Skeletal muscle satellite cell (primary cell): ENCODE data around the gene TXNRD2.

Source experiments
- H3K27me3 ChIP-seq: 2 replicates; pipeline ENCODE4 v1.7.0; 2013; ENCODE audit warnings: low read length; ENCODE audit not compliant: control insufficient read depth, insufficient read depth
- H3K36me3 ChIP-seq: 2 replicates; pipeline ENCODE4 v1.7.0; 2013; ENCODE audit warnings: mild to moderate bottlenecking, control low read depth, low read length; ENCODE audit not compliant: insufficient read depth
- H3K4me1 ChIP-seq: 2 replicates; pipeline ENCODE4 v1.7.0; 2013; ENCODE audit warnings: low read length; ENCODE audit not compliant: control insufficient read depth, insufficient read depth
- H3K4me2 ChIP-seq: 2 replicates; pipeline ENCODE4 v1.7.0; 2013; ENCODE audit warnings: mild to moderate bottlenecking, low read length
- H3K4me3 ChIP-seq: 2 replicates; pipeline ENCODE4 v1.7.0; 2013; ENCODE audit warnings: low read length
- H3K9ac ChIP-seq: 2 replicates; pipeline ENCODE4 v1.7.0; 2013; ENCODE audit warnings: mild to moderate bottlenecking, low read depth, low read length, moderate library complexity
- H3K9me3 ChIP-seq: replicated peaks from 2 replicates; pipeline ENCODE4 v1.7.0; 2013; ENCODE audit warnings: mild to moderate bottlenecking, control low read depth, low read length

TXNRD2 gene

DNA sequence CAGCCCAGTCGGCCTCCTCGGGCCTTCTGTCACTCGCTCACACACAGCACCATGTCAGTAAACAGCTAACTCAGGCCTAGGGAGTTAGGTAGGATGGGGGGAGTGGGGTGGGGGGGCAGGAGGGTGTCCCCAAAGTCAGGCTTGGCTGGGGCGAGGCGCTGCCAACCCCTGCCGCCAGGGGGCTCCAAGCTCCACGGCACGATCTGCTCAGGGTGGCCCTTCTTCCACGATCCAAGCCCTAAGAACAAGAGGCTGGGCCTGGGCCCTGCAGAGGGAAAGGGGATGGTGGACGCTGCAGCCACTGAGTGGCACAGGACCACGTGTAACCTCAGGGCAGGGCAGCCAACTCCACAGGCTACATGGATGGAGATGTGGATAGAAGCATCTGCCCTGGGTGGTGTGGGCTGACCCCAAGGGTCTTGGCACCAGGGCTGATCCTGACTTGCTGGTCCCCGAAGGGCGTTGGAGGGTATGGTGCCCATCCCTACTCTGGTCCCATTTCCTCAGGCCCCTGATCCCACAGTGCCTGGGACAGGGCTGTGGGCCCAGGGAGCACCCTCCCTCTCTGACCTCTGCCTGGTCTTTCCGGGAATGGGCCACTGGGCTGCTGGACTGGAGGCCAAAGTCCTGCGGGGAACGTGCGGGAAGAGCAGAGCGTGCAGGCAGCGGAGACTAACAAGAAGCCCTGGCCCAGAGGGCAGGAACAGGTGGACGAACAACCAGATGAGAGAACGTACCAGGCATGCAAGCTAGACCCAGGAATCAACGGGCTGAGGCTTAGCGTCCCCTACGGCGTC is 29.1 kb upstream of the TXNRD2 start:
- no peaks in the 10 kb centered on the region for H3K27me3 ChIP-seq
- no peak overlapping the region for H3K9ac ChIP-seq
- H3K4me3 ChIP-seq = no peak overlapping the region
- no peak overlapping the region for H3K4me2 ChIP-seq
- H3K4me1 ChIP-seq = no peaks in the 10 kb centered on the region
- peaks cover 30% of the 10 kb centered on the region for H3K36me3 ChIP-seq
- H3K9me3 ChIP-seq = no peaks in the 10 kb centered on the region

DNA sequence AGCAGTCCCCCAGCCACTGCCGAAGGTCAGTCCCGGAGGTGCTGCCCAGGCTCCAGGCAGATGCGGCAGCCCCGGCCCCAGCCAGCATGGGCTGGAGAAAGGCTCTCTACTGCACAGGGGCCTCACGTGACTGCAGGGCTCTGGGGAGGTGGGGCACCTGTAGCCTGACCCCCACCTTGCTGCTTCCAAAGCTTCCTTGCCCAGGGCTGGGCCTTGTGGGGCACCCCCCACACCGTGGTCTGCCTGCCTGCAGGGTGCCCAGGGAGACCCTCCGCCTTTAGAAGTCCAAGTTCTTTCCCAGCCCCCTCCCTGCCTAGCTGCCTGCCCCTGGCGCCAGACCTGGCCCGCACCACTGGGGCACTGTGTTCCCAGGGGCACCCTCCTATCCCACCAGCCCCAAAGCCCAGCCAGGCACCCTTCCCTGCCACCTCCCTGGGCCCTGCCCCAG is 28.4 kb upstream of the TXNRD2 start:
- H3K4me3 ChIP-seq = no peak overlapping the region
- no peak overlapping the region for H3K4me2 ChIP-seq
- no peaks in the 10 kb centered on the region for H3K4me1 ChIP-seq
- H3K9ac ChIP-seq = no peak overlapping the region
- no peaks in the 10 kb centered on the region for H3K9me3 ChIP-seq
- H3K27me3 ChIP-seq = no peaks in the 10 kb centered on the region
- peaks cover 30% of the 10 kb centered on the region for H3K36me3 ChIP-seq

DNA sequence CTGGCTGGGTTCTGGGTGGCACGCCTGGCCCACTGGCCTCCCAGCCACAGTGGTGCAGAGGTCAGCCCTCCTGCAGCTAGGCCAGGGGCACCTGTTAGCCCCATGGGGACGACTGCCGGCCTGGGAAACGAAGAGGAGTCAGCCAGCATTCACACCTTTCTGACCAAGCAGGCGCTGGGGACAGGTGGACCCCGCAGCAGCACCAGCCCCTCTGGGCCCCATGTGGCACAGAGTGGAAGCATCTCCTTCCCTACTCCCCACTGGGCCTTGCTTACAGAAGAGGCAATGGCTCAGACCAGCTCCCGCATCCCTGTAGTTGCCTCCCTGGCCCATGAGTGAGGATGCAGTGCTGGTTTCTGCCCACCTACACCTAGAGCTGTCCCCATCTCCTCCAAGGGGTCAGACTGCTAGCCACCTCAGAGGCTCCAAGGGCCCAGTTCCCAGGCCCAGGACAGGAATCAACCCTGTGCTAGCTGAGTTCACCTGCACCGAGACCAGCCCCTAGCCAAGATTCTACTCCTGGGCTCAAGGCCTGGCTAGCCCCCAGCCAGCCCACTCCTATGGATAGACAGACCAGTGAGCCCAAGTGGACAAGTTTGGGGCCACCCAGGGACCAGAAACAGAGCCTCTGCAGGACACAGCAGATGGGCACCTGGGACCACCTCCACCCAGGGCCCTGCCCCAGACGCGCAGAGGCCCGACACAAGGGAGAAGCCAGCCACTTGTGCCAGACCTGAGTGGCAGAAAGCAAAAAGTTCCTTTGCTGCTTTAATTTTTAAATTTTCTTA is 27.7 kb upstream of the TXNRD2 start:
- no peaks in the 10 kb centered on the region for H3K4me1 ChIP-seq
- H3K36me3 ChIP-seq = peaks cover 36% of the 10 kb centered on the region
- H3K4me3 ChIP-seq = no peak overlapping the region
- H3K9me3 ChIP-seq = no peaks in the 10 kb centered on the region
- H3K4me2 ChIP-seq = no peak overlapping the region
- H3K27me3 ChIP-seq = no peaks in the 10 kb centered on the region
- no peak overlapping the region for H3K9ac ChIP-seq

DNA sequence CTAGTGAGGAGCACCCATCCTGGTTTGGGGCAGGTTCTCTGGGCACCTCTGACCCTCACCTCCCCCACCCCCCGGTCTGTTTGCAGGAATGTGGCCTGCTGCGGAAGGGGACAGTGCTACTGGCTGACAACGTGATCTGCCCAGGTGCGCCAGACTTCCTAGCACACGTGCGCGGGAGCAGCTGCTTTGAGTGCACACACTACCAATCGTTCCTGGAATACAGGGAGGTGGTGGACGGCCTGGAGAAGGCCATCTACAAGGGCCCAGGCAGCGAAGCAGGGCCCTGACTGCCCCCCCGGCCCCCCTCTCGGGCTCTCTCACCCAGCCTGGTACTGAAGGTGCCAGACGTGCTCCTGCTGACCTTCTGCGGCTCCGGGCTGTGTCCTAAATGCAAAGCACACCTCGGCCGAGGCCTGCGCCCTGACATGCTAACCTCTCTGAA is 26.9 kb upstream of the TXNRD2 start:
- no peak overlapping the region for H3K4me3 ChIP-seq
- H3K4me2 ChIP-seq = no peak overlapping the region
- peaks cover 3% of the 10 kb centered on the region for H3K4me1 ChIP-seq
- no peaks in the 10 kb centered on the region for H3K27me3 ChIP-seq
- H3K9ac ChIP-seq = no peak overlapping the region
- H3K9me3 ChIP-seq = no peaks in the 10 kb centered on the region
- peaks cover 45% of the 10 kb centered on the region for H3K36me3 ChIP-seq

DNA sequence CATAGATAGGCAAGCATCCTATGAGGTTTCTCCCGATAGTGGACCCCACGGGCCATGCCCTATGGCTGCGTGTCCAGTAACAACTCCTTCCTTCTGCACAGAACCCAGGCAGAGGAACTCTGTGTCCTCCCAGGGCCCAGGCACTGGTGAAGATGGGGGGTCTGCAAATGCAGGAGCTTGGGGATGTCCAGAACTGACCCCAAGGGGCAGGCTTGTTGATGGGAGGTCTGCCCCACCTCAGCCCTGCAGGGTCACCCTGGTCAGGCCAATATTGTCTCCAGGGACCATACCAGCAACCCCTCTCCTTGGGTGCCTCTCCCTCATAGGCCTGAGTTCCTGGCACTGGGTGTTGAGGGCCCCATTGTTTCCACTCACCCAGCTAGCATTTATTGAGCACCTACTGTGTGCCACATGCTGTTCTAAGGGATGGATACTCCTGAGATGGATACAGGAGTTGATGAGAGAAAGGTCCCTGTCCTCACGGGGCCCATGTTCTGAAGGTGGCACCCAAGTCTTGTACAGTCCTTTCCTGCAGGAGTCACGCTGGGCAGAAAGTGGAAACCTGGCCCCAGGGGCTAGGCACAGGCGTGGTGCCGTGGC is 26.3 kb upstream of the TXNRD2 start:
- no peak overlapping the region for H3K4me2 ChIP-seq
- H3K27me3 ChIP-seq = no peaks in the 10 kb centered on the region
- H3K9me3 ChIP-seq = no peaks in the 10 kb centered on the region
- H3K4me3 ChIP-seq = no peak overlapping the region
- peaks cover 47% of the 10 kb centered on the region for H3K36me3 ChIP-seq
- peaks cover 8% of the 10 kb centered on the region for H3K4me1 ChIP-seq
- no peak overlapping the region for H3K9ac ChIP-seq

DNA sequence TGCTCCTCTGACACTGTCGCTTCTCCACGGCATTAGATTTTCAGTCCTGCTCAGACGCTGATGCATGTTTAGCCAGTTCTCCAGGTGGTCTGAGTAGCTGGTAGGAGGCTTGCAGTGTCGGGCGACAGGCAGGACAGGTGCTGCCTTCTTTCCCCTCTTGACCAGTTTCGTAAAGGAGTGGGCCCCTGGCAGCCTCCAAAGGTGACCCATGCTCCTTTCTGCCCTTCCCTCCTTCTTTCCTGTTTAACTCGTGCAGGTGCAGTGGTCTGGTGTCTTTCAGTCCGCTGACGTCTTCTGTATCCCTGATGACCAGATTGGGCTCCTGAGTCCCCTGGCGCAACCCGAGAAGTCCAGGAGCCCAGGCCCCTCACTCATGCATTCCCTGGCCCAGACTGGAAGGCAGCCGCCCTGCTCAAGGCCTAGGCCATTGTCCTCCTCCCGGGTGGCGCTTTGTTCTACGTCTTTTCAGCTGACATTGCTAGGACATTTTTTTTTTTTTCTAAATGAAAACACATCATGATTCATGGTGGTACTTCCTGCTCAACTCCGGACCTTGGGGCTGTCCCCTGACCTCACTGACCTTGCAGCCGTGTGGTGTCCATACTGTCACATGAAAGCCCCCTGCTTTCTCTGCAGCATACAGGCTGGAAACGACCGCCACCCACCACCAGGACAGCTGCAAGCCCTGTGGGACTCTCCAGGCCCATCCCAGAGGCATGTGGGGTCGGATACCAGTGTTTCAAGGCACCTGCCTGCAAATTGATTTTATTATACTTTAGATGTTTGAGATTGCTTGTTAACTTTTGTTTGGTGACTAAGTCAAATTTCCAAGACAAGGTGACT is 25.5 kb upstream of the TXNRD2 start:
- H3K4me3 ChIP-seq = no peak overlapping the region
- no peaks in the 10 kb centered on the region for H3K9me3 ChIP-seq
- H3K36me3 ChIP-seq = peaks cover 47% of the 10 kb centered on the region
- H3K4me2 ChIP-seq = no peak overlapping the region
- peaks cover 16% of the 10 kb centered on the region for H3K4me1 ChIP-seq
- no peaks in the 10 kb centered on the region for H3K27me3 ChIP-seq
- no peak overlapping the region for H3K9ac ChIP-seq

DNA sequence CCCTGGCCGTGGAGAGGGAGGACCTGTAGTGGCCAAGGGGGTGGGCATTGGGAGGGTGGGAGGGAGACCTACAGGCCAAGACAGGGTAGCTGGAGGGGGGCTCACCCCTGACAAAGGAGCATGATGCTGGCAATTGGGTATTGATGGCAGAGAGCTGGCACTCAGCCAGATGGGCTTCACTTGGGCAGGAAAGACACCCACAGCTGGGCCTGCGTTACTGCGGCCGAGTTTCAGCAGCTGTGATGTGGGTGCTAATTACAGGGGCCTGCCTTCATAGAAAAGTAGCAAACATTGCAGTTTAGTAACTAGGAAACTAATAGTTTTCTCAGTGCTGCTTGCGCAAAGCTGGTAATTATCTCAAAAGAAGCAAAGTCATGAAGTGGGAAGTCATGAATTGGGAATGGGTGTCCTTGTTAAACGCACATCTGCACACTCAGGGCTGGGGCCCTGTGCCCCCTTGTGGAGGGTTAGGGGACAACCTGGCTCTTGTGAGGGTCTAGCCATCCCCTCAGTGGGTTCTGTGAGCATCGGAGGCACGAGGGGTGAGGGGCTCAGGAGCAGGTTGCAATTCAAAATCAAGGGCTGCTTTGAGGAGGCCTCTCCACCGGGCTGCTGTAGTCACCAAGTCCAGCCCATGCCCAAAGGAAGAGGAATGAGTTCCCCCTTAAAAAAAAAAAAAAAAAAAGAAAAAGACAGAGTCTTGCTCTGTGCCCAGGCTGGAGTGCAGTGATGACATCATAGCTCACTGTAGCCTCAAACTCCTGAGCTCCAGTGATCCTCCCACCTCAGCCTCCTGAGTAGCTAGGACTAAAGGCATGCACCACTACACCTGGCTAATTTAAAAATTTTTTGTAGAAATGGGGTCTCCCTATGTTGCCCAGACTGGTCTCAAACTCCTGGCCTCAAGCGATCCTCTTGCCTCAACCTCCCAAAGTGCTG is 24.4 kb upstream of the TXNRD2 start:
- H3K4me1 ChIP-seq = peaks cover 20% of the 10 kb centered on the region
- no peak overlapping the region for H3K9ac ChIP-seq
- no peaks in the 10 kb centered on the region for H3K9me3 ChIP-seq
- H3K4me3 ChIP-seq = no peak overlapping the region
- H3K36me3 ChIP-seq = peaks cover 47% of the 10 kb centered on the region
- H3K4me2 ChIP-seq = no peak overlapping the region
- H3K27me3 ChIP-seq = no peaks in the 10 kb centered on the region

DNA sequence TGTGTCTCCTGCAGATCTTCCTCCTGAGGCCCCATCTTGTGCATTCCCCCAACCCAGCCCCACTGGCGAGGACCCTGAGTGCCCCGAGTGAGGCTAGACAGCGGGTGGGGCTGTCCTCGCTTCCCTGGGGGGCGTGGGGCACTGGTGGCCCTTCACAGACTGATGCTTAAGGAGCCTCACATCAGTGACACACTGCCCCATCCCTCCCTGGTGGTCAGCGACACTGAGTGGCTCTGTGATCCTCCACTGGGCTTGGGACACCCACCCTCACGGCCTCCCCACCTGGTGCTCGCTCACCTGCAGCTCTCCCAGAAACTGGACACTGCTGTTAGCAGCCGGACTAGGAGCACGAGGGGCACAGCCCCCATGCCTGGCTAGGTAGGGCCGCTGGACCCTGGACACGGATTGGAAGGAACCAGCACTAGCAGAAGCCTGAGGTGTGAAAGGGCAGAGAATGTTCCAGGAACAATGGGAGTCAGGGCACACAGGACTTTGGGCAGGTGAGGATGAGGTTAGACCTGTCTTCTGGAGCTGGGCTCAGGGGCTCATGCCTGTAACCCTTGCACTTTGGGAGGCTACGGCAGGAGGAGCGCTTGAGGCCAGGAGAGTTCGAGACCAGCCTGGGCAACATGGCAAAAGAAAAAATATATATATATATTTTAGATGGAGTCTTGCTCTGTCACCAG is 23.2 kb upstream of the TXNRD2 start:
- Histone ChIP-seq H3K27me3 (no peaks in the 10 kb centered on the region), H3K4me2 (no peak overlapping the region), H3K4me1 (peaks cover 20% of the 10 kb centered on the region), H3K4me3 (no peak overlapping the region), H3K9ac (no peak overlapping the region), H3K9me3 (no peaks in the 10 kb centered on the region), H3K36me3 (peaks cover 48% of the 10 kb centered on the region)

DNA sequence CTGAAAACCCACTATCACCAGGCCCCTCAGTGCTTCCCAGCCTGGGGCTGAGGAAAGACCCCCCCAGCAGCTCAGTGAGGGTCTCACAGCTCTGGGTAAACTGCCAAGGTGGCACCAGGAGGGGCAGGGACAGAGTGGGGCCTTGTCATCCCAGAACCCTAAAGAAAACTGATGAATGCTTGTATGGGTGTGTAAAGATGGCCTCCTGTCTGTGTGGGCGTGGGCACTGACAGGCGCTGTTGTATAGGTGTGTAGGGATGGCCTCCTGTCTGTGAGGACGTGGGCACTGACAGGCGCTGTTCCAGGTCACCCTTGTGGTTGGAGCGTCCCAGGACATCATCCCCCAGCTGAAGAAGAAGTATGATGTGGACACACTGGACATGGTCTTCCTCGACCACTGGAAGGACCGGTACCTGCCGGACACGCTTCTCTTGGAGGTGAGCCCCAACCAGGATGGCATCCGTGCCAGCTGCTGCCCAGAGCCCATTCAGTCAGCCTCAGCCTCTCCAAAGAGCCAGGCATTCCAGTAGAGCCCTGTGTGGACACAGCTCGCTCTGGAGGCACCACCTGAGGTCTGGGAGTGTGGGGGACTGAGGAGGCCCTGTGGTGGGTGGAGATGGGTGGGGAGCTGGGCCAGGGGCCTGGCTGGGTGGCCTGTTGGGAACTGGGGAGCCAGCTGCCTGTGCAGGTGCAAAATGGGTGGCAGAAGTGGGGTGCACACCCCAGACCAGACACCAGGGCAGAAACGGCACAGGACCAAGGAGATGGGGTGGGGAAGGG is 22.4 kb upstream of the TXNRD2 start:
- Histone ChIP-seq H3K27me3 (no peaks in the 10 kb centered on the region), H3K4me2 (no peak overlapping the region), H3K4me1 (peaks cover 22% of the 10 kb centered on the region), H3K9ac (no peak overlapping the region), H3K4me3 (no peak overlapping the region), H3K36me3 (peaks cover 46% of the 10 kb centered on the region), H3K9me3 (no peaks in the 10 kb centered on the region)
